AG09309 (cell line): ENCODE results near the gene SCN1B.

Experiments
- DNase-seq: peaks from one replicate; pipeline ENCODE4 v3.0.0-alpha.2; 2010; ENCODE audit warnings: low read depth
- H3K4me3 ChIP-seq: 2 replicates; pipeline ENCODE4 v1.5.1; 2011; ENCODE audit warnings: mild to moderate bottlenecking, low read depth, low read length, moderate library complexity; ENCODE audit not compliant: control insufficient read depth
- CTCF ChIP-seq: IDR thresholded peaks from 2 replicates; pipeline ENCODE4 v1.5.1; 2011; ENCODE audit warnings: mild to moderate bottlenecking, low read depth, low read length, inconsistent platforms; ENCODE audit not compliant: insufficient read depth, control insufficient read depth; ENCODE audit errors: missing control alignments

SCN1B gene

GRCh38 chr19:35058370-35058769, 28.1 kb downstream of the SCN1B start:
- no peak for TF ChIP-seq CTCF
- no peak for DNase-seq

DNA sequence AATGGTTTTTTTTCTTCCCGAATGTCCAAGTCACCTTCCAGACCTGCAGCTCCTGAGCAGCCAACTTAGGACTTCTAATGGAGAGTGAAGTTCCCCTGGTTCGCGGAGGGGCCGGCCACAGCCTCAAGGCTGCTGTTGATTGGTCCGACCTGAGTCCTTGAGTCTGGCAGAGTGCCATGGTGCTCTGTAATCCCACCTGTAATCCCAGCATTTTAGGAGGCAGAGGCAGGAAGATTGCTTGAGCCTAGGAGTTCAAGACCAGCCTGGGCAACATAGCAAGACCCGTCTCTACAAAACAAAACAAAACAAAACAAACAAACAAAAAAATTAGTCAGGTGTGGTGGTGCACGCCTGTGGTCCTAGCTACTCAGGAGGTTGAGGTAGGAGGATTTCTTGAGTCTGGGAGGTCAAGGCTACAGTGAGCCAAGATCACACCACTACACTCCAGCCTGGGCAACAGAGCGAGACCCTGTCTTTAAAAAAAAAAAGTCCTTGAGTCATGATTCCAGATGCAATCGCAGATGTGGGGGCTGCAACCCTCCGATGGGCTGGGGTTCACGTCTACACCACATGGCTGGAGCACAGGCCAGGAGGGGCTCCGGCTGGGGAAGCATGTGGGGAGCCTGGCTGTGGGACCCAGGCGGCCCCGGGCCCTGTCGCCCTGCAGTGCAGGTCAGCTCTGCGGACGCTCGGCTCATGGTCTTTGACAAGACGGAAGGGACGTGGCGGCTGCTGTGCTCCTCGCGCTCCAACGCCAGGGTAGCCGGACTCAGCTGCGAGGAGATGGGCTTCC, 28.9 kb downstream of the SCN1B start:
- no peak overlapping the region for H3K4me3 ChIP-seq
- no peak for TF ChIP-seq CTCF
- DNase-seq = no peak

More at GRCh38 chr19:35058370-35058769, 28.1 kb downstream of the SCN1B start:
- no peak overlapping the region for H3K4me3 ChIP-seq

GRCh38 chr19:35059799-35060091, 29.5 kb downstream of the SCN1B start:
- no peak for TF ChIP-seq CTCF
- no peak for DNase-seq

DNA sequence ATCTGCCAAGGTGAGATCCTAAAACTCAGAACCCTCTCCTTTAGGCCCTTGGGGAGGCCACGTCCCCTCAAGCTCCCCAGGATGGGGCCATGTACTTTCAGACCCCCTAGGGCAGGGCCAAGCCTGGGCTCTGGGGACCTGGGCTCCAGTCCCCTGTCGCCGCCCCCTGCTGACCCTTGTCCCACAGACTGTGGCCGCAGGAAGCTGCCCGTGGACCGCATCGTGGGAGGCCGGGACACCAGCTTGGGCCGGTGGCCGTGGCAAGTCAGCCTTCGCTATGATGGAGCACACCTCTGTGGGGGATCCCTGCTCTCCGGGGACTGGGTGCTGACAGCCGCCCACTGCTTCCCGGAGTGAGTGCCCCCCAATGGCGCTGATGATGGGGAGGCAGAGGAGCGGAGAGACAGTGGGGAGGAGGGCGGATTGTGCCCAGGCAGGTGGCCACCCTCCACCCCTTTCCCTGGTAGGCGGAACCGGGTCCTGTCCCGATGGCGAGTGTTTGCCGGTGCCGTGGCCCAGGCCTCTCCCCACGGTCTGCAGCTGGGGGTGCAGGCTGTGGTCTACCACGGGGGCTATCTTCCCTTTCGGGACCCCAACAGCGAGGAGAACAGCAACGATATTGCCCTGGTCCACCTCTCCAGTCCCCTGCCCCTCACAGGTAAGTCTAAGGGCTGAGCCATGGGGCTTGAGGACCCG, 30.0 kb downstream of the SCN1B start:
- DNase-seq = no peak
- no peak for TF ChIP-seq CTCF
- H3K4me3 ChIP-seq = no peak overlapping the region

More at GRCh38 chr19:35059799-35060091, 29.5 kb downstream of the SCN1B start:
- no peak overlapping the region for H3K4me3 ChIP-seq

GRCh38 chr19:35061583-35062373, 31.5 kb downstream of the SCN1B start:
- DNase-seq = no peak
- no peak for TF ChIP-seq CTCF

DNA sequence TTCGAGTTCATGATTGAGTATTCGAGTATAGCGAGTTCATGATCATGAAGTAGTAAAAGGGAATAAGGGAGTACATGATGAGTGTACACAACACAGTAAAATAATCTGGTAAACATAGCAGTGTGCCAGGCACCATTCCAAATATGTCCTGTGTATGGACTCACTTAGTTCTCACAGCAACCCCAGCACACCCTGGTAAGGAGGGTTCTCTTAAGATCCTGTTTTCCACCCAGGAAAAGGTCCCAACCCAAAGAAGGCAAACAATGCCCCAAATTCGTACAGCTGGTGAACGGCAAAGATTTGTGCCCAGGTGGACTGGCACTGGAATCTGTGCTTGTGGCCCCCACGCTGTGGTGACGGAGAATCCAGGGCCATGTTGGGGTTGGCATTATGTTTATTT, 32.7 kb downstream of the SCN1B start:
- TF ChIP-seq CTCF = no peak
- no peak overlapping the region for H3K4me3 ChIP-seq
- no peak for DNase-seq

More at GRCh38 chr19:35061583-35062373, 31.5 kb downstream of the SCN1B start:
- H3K4me3 ChIP-seq = no peak overlapping the region
